Fibroblast of pulmonary artery (primary cell): ENCODE data around the gene IL20RB.

ENCODE experiments used
- DNase-seq: peaks from one replicate; pipeline ENCODE4 v3.0.0-alpha.2; 2010; ENCODE audit warnings: low read depth
- H3K4me3 ChIP-seq: replicated peaks from 2 replicates; pipeline ENCODE4 v1.5.1; 2011; ENCODE audit warnings: low read depth, mild to moderate bottlenecking, control low read depth, low read length, moderate library complexity
- TF ChIP-seq, protein P1 (sequence below): IDR thresholded peaks from 2 replicates; pipeline ENCODE4 v1.5.1; 2011; ENCODE audit warnings: mild to moderate bottlenecking, control low read depth, low read length, inconsistent platforms; ENCODE audit errors: missing control alignments

Gene IL20RB

DNA sequence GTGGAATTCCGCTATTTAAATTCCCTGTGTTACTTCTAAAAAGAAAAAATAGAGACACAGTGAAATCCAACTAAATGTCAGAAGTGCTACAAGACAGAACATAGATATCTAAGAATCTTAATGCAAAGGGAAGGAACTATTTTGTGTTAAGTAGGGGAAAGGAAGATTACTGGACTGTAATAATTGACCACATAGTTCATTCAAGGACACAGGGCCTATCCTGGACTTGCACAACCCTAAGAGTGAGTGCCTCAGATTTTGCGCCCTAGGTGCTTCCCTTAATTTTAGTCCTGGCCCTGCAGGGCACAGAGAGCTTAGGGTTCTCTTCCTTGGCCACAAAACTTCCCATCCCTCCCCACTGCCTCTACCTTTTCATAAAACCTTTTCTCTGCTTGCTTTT, 3.5 kb upstream of the IL20RB start:
- TF ChIP-seq, protein P1, sequence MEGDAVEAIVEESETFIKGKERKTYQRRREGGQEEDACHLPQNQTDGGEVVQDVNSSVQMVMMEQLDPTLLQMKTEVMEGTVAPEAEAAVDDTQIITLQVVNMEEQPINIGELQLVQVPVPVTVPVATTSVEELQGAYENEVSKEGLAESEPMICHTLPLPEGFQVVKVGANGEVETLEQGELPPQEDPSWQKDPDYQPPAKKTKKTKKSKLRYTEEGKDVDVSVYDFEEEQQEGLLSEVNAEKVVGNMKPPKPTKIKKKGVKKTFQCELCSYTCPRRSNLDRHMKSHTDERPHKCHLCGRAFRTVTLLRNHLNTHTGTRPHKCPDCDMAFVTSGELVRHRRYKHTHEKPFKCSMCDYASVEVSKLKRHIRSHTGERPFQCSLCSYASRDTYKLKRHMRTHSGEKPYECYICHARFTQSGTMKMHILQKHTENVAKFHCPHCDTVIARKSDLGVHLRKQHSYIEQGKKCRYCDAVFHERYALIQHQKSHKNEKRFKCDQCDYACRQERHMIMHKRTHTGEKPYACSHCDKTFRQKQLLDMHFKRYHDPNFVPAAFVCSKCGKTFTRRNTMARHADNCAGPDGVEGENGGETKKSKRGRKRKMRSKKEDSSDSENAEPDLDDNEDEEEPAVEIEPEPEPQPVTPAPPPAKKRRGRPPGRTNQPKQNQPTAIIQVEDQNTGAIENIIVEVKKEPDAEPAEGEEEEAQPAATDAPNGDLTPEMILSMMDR = no peak
- no peak overlapping the region for H3K4me3 ChIP-seq
- DNase-seq = no peak

DNA sequence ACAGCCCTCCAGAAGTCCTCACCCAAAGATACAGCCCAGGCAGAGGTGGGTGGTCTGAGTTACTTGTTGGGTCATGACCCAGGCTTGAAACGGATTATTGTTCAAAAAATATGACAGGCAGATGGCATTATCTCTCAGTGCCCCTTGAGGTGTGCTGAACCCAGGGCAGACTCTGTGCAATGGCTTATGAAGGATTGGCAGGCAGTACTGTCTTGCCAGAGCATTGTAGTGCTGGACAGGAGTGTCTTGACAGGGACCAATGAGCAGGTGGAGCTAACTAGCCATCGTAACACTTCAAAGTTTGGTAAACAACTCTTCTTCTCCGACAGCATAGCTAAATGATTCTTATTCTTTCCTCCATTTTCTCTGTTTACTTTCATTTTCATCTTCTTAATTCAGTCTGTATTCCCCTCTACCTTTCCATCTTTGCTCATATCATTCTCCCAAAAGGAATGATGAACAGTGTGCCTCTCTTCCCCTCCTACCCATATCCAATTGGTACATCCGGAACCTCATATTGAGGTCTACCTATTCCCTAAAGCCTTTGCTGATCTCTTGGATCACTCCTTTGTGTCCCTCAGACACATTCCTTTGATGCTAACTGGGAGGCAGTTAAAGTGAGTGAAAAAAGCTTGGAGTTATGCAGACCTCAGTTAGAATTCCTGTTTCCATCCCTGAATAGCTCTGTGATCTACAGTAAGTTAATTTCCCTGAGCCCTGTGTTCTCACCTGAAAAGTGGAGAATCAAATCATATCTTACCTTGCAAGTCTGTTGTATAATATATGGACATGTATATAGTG, 2.6 kb upstream of the IL20RB start:
- H3K4me3 ChIP-seq = no peak overlapping the region
- TF ChIP-seq, protein P1 = no peak
- DNase-seq = no peak

DNA sequence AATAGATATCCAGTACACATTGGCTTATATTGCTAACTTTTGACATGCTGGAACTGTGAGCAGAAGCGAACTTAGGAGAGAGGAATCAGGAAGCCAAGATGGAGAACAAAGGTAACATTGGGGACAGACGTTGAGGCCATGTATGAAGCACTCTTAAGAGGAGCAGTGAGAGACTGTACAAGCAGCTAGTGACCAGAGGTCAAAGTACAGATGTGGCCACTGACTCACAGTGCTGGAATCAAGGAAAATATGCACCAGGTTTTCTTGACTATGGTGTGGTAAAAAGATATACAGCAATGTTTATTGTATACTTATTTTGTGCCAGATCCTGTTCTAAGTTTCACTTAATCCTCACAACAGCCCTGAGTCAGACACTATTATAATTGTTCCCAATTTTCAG, 2.0 kb upstream of the IL20RB start:
- DNase-seq = peak; percentile 79
- TF ChIP-seq, protein P1 = no peak
- H3K4me3 ChIP-seq = no peak overlapping the region

DNA sequence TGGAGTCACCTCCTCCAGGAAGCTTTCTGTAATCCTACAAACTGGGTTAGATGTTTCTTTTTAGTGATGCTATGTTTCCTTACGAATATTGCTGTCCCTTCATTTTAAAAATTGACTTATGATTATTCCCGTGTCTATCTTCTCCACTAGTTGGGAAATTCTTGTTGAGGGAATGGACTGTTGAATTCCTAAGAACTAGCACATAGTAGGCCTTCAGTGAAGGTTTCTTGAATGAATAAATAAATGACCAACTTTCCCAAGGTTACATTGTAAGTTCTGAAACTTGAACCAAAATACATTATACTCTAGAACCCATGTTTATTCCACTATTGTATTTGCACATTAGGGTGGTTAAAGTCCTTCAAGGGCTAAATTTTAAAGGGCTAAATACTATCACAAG, 812 bp upstream of the IL20RB start:
- TF ChIP-seq, protein P1 = no peak
- no peak for DNase-seq
- H3K4me3 ChIP-seq = no peak overlapping the region

DNA sequence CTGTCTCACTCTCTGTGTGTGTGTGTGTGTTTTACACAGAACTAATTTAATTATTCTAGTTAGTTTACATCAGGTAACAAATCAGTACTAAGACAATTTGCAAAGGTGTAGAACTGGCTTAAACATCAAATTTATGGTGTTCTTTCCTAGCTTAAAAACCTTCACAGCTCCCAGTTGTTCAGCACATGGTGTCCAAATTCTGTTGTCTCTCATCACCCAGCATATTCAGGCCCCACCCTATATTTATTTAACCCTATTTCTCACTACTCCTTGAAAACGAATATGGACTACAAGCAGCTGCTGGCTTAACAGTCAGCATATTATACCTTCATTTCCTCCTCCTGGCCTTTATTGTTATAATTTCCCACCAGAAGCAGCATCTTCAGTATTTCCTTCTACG, 1.2 kb downstream of the IL20RB start:
- DNase-seq = no peak
- TF ChIP-seq, protein P1 = no peak
- no peak overlapping the region for H3K4me3 ChIP-seq

DNA sequence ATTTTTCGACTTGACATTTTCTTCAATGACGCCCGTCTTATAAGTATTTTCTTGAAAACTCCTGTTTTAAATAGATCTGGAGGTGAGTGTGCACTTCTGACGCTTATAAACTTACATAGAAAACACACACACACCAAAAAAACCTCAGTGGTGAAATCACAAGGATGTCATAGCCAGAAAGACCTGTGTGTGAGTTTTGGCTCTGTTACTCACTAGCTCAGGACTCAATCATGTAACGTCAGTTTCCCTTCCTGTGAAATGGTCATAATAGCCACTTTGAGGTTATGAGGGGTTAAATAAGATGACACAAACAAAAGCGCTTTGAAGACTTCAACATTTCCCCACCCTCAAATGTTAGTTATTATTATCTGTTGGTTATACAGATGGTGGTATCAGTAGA, 1.8 kb downstream of the IL20RB start:
- DNase-seq = no peak
- no peak overlapping the region for H3K4me3 ChIP-seq
- TF ChIP-seq, protein P1 = no peak
